HG03521 (cell line): ENCODE measurements around the gene CIC.

Experiments used
- ATAC-seq: cut with Tn5 transposase; IDR thresholded peaks from one replicate; pipeline ENCODE4 v1.9.1; 2021; ENCODE audit warnings: mild to moderate bottlenecking, moderate library complexity; ENCODE audit not compliant: unreplicated experiment

The CIC gene

GRCh38 chr19:42303101-42303464 is 34.0 kb downstream of the CIC start:
- no peak for ATAC-seq

GRCh38 chr19:42303876-42304275 is 34.8 kb downstream of the CIC start:
- no peak for ATAC-seq

- no peak for ATAC-seq
Observed at GRCh38 chr19:42306646-42307045, 37.6 kb downstream of the CIC start.

GRCh38 chr19:42309686-42310085 is 40.6 kb downstream of the CIC start:
- ATAC-seq = no peak

- ATAC-seq = no peak
Observed at GRCh38 chr19:42311657-42312056, 42.6 kb downstream of the CIC start.

GRCh38 chr19:42312370-42312769 is 43.3 kb downstream of the CIC start:
- no peak for ATAC-seq

GRCh38 chr19:42313096-42313839 is 44.2 kb downstream of the CIC start, which contains the start of gene TMEM145:
Gene TMEM145, plus strand, starts transcription at chr19:42313309. Its CDS starts 68 bp downstream, at chr19:42313377.
- ATAC-seq = no peak

- ATAC-seq = no peak
Observed at GRCh38 chr19:42313840-42314755, 45.0 kb downstream of the CIC start.

GRCh38 chr19:42315024-42315423 is 46.0 kb downstream of the CIC start:
- no peak for ATAC-seq

- ATAC-seq = no peak
Observed at GRCh38 chr19:42316223-42317211, 47.5 kb downstream of the CIC start.

GRCh38 chr19:42317535-42317934 is 48.5 kb downstream of the CIC start:
- no peak for ATAC-seq

GRCh38 chr19:42322305-42322704 is 53.3 kb downstream of the CIC start:
- ATAC-seq = no peak

GRCh38 chr19:42323473-42323851 is 54.4 kb downstream of the CIC start:
- no peak for ATAC-seq

- ATAC-seq = no peak
Observed at GRCh38 chr19:42323852-42324654, 55.0 kb downstream of the CIC start.

GRCh38 chr19:42324655-42325307 is 55.7 kb downstream of the CIC start:
- no peak for ATAC-seq

- ATAC-seq = peak; percentile 87
Observed at GRCh38 chr19:42325308-42325895, 56.4 kb downstream of the CIC start, which contains the start of gene MEGF8. Gene MEGF8, plus strand, starts transcription at chr19:42325635. Its CDS starts 609 bp downstream, at chr19:42326244.

- ATAC-seq = peak; percentile 6
Observed at GRCh38 chr19:42325896-42326771, 57.1 kb downstream of the CIC start.

GRCh38 chr19:42326969-42327368 is 57.9 kb downstream of the CIC start:
- ATAC-seq = no peak
